Stomach smooth muscle (tissue), 2 donors: ENCODE measurements around the gene BNC2.

Source experiments
- H3K27ac ChIP-seq: one replicate; pipeline ENCODE4 v1.7.0; 2013; ENCODE audit warnings: mild to moderate bottlenecking, low read length, inconsistent platforms
- H3K27me3 ChIP-seq, 2 donors: one replicate each; pipeline ENCODE4 v1.7.0; 2013; ENCODE audit warnings: low read length in 2 of 2; ENCODE audit not compliant: insufficient read depth in 2 of 2, control insufficient read depth in 1 of 2
- H3K36me3 ChIP-seq, 2 donors: one replicate each; pipeline ENCODE4 v1.7.0; 2013; ENCODE audit warnings: low read length in 2 of 2; ENCODE audit not compliant: control insufficient read depth in 2 of 2, insufficient read depth in 2 of 2
- H3K4me1 ChIP-seq: one replicate; pipeline ENCODE4 v1.7.0; 2013; ENCODE audit warnings: low read length; ENCODE audit not compliant: control insufficient read depth, insufficient read depth
- H3K4me3 ChIP-seq, 2 donors: one replicate each; pipeline ENCODE4 v1.7.0; 2013; ENCODE audit warnings: low read length in 2 of 2
- H3K9ac ChIP-seq, 2 donors: one replicate each; pipeline ENCODE4 v1.7.0; 2013; ENCODE audit warnings: low read length in 2 of 2, mild to moderate bottlenecking in 1 of 2
- H3K9me3 ChIP-seq, 2 donors: one replicate each; pipeline ENCODE4 v1.7.0; 2013; ENCODE audit warnings: low read length in 2 of 2; ENCODE audit not compliant: control insufficient read depth in 2 of 2
- donor health status: healthy.
- donor health status: Pancreatic carcinoma.

The BNC2 gene

DNA sequence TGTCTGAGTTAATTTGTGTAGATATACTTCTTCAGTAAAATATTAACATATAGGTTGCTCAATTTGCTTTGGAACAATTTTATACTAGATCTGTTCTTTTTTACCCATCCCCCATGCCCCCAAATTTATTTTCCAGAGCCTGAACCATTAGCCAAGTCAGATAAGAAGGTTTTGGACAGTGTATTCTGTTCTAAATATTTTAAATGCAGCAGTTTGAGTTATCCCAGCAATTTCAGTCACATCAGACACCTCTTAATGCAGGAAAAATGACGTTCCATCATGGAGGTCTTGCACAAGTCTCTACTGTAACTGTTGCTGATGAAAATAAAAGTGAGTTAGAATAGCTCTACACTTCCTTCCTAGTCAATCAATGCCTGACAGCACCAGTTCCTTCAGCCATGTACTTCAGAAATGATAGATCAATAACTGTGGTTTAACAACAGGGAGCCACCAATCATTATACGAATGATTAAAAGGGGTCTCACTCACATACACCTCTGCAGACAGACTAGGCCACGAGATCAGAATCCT, 215.8 kb downstream of the BNC2 start:
- Histone ChIP-seq H3K27ac (no peak overlapping the region), H3K9ac (no peak overlapping the region), H3K27me3 (no peaks in the 10 kb centered on the region), H3K36me3 (no peaks in the 10 kb centered on the region), H3K9me3 (no peaks in the 10 kb centered on the region), H3K4me3 (no peak overlapping the region), H3K4me1 (peaks cover 13% of the 10 kb centered on the region)

DNA sequence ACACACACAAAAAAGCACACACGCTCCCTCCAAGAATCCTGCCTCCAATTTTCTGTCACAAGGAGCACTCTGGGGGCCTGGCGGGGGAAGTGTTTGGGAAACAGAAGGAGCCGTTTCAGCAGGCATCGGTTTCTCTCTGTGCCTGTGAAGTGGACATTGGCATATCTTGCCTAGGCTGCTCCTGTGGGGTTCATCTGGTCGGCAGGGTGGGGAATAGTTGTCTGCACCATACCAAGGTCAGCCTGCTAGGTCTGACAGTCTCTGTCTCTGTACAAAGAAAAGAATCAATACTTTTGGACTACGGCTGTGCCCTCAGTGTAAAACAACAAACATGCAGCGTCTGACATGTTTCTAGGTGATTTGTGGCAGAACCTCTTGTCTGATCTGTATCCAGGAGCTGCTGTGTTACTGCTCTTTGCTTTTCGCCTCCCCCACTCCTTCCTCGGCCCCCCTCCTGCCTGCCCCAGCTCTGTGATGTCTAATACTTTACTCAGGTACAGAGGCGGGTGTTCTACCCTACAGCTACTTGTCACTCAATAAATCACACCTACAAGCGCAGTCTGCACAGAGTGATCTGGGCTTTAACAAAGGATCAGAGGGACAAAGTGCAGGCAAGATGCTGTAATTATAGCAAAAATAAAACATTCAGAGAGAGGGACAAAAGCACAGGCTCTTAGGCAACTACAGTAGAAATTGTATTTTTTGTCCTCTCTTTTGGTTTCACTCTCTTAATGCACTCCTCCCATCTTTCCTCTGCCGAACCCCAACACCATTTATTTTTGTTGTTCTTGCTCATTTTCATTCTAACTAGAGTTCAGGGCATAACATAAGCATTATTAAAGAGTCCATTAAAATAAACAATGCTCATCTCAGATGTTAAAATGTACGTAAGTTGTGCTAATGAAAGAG, 216.7 kb downstream of the BNC2 start:
- Histone ChIP-seq H3K4me3 (peak overlapping the region; percentile 45 to 71), H3K27ac (peak overlapping the region; percentile 76), H3K27me3 (no peaks in the 10 kb centered on the region), H3K9ac (peak overlapping the region; percentile 20 to 37), H3K4me1 (peaks cover 13% of the 10 kb centered on the region), H3K36me3 (no peaks in the 10 kb centered on the region), H3K9me3 (no peaks in the 10 kb centered on the region)

DNA sequence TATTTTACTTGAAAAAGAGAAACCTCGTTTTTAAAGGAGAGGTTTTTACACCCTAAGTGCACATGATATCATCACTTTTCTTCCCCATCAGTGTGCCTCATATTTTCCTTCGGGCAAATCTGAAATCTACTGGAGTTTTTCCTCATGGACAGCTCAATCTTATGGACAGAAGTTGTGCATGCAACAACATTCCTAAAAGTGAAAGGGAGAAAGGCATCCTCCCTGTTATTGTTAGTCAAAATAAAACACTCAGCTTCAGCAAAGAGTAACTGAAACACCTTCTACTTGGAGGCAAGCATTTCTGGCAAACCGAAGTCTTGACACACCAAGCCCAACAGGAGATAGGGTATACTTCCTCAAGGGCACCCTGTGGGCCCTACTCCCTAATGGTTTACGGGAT, 217.9 kb downstream of the BNC2 start:
- Histone ChIP-seq H3K9me3 (no peaks in the 10 kb centered on the region), H3K27ac (peak overlapping the region; percentile 76), H3K9ac (peak overlapping the region in 1 of 2 donors; percentile 20), H3K4me1 (peaks cover 11% of the 10 kb centered on the region), H3K4me3 (peak overlapping the region; percentile 41 to 54), H3K36me3 (no peaks in the 10 kb centered on the region), H3K27me3 (no peaks in the 10 kb centered on the region)

DNA sequence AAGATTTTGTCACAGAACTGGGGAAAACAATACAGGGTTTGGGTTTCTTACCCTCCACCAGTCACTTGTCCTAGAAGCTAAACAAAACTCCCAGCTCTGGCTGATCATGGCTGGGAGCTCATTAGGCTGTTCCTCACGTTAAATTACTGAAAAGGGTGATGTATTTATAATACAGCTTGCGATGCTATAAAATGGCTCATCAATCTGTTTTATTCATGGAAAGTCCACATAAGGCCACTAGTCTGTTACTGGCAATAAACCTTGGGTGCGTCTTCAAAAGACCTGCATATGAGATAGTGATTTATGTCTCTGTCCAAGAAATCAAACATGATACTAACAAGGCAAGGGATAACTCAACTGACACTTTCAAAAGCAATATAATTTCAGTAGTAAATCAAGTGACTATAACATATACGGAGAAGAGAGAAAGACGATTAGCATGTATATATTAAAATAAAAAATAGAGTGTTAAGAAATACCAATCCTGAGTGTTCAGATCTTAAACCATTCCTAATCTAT, 219.0 kb downstream of the BNC2 start:
- Histone ChIP-seq H3K9ac (no peak overlapping the region), H3K9me3 (no peaks in the 10 kb centered on the region), H3K36me3 (no peaks in the 10 kb centered on the region), H3K27me3 (no peaks in the 10 kb centered on the region), H3K27ac (no peak overlapping the region), H3K4me1 (peaks cover 7% of the 10 kb centered on the region), H3K4me3 (no peak overlapping the region)

DNA sequence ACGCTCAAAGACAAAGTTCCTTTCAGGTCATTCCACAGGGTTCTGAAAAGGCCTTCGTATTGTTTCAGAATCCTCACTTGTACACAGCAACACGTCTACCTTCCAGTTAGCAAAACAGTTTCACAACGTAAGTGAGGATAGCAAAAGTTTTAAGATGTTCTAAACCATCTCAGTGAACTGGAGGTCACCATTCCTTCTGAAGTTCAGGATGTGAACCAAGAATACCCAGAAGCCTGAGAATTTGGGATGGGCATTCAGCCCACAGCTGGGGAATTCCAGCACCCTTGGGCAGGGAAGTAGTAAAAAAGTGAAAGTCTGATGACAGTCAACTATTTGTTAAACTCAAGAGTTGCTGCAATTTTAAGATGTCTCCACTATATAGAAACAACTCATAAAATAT, 224.5 kb downstream of the BNC2 start:
- H3K27me3 ChIP-seq: no peaks in the 10 kb centered on the region
- H3K9me3 ChIP-seq: no peaks in the 10 kb centered on the region
- no peak overlapping the region for H3K9ac ChIP-seq
- H3K4me1 ChIP-seq: no peaks in the 10 kb centered on the region
- H3K27ac ChIP-seq: no peak overlapping the region
- no peak overlapping the region for H3K4me3 ChIP-seq
- no peaks in the 10 kb centered on the region for H3K36me3 ChIP-seq

DNA sequence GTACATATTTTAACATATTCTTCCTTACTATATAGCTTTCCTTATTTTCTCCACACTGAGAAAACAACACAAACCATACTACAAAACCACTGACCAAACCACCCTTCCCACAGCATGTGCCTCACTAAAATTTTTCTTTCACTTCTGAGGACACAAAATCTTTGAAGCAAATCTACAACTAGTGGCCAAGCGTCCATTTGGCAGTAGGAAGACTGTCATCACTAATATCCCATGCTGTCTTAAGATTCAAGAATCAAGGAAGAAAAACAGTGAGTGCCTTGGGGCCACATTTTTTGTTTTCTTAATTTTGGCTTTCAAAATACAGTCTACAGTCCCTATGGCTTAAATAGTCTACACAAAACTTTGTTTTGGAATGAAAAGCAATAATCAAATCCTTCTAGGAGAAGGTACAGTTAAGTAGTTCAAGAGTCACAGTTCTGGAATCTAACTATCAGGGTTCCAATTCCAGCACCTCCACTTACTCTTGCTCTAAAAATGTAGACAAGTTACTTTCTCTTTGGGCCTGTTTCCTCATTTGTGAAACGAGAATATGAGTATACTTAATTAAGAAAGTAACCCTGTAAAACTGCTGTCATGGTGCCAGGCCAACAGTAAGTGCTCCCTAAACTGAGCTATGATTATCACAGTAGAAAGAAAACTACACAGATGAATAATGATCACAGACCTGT, 227.9 kb downstream of the BNC2 start:
- Histone ChIP-seq H3K27me3 (no peaks in the 10 kb centered on the region), H3K9me3 (no peaks in the 10 kb centered on the region), H3K9ac (no peak overlapping the region), H3K27ac (no peak overlapping the region), H3K4me1 (no peaks in the 10 kb centered on the region), H3K4me3 (no peak overlapping the region), H3K36me3 (no peaks in the 10 kb centered on the region)

DNA sequence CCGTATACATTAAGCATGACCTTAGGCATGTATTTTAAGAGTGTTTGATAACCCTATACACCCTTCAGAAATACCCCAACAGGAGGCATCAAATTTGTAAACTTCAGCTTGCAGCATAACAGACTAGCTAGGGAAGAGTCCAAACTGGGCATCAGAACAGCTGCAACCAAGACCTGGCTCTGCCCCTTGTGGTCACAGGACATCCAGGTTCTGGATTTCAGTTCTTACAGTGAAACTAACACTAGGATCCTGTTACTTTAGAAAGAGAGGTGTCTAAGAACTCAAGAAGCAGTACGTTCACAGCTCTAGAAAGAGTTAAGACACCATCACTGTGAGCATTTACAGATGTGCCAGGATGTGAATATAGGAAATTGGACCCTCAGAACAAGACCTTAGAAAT, 229.8 kb downstream of the BNC2 start:
- H3K27ac ChIP-seq: no peak overlapping the region
- no peak overlapping the region for H3K9ac ChIP-seq
- H3K4me1 ChIP-seq: no peaks in the 10 kb centered on the region
- no peak overlapping the region for H3K4me3 ChIP-seq
- H3K27me3 ChIP-seq: no peaks in the 10 kb centered on the region
- no peaks in the 10 kb centered on the region for H3K36me3 ChIP-seq
- H3K9me3 ChIP-seq: no peaks in the 10 kb centered on the region

DNA sequence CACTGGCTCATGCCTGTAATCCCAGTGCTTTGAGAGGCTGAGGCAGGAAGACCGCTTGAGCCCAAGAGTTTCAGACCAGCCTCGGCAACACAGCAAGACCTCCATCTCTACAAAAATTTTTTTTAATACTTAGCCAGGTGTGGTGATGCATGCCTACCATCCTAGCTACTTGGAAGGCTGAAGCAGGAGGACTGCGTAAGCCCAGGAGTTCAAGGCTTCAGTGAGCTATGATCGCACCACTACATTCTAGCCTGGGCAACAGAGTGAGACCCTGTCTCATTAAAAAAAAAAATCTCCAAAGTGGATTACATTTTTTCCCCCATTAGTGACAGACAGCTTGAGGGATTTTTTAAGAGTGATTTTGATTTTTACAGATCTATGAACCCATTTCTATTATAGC, 230.8 kb downstream of the BNC2 start:
- Histone ChIP-seq H3K4me3 (no peak overlapping the region), H3K36me3 (no peaks in the 10 kb centered on the region), H3K4me1 (no peaks in the 10 kb centered on the region), H3K9ac (no peak overlapping the region), H3K9me3 (no peaks in the 10 kb centered on the region), H3K27ac (no peak overlapping the region), H3K27me3 (no peaks in the 10 kb centered on the region)

DNA sequence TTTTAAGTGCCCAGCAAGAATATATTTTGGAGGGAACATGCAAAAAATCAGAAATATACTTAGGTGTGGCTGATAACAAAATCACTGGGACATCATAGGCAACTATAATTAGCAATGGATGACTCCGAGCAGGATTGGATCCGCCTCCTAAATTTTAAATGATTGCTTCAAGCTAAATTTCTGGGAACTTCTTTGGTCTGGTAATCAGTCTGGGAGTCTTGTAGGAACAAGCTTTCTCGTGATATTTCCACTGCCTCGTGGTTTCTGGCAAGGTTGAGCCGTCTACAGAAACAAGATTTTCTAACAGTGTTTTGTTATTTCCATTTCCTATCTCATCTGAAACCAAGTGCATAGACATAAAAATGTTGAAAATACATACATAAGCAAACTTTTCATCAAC, 232.6 kb downstream of the BNC2 start:
- Histone ChIP-seq H3K4me1 (no peaks in the 10 kb centered on the region), H3K9ac (no peak overlapping the region), H3K27me3 (no peaks in the 10 kb centered on the region), H3K27ac (no peak overlapping the region), H3K4me3 (no peak overlapping the region), H3K36me3 (no peaks in the 10 kb centered on the region), H3K9me3 (no peaks in the 10 kb centered on the region)

DNA sequence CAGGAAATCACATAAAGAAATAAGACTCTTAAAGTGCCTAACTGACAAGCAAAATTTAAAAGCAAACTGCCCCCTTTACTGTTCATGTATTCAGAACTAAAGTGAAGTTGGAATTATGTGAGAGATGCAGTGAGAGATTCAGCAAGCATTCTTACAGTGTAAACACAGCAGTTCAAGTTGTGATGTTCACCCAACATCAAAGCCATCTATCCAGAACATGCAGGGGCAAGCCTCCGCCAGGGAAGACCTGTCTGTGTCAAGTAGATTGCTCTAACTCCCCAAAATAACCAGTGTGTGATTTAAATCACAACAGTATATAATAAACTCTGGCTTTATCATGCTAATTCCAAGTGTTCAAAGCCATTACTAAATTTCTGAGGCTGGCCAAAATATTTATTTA, 233.3 kb downstream of the BNC2 start:
- H3K4me3 ChIP-seq: no peak overlapping the region
- H3K4me1 ChIP-seq: no peaks in the 10 kb centered on the region
- H3K27me3 ChIP-seq: no peaks in the 10 kb centered on the region
- H3K9me3 ChIP-seq: no peaks in the 10 kb centered on the region
- H3K27ac ChIP-seq: no peak overlapping the region
- no peak overlapping the region for H3K9ac ChIP-seq
- no peaks in the 10 kb centered on the region for H3K36me3 ChIP-seq
